H1 (cell line): Measurements from ENCODE around the gene UQCRFS1. TPM values are rescaled to one million over a fixed set of nuclear protein-coding genes. Genes with fewer than 3 reads are reported as not detected.

ENCODE experiments used
- KDM4A ChIP-seq: IDR thresholded peaks from one replicate; pipeline ENCODE4 v1.7.1; 2012; ENCODE audit warnings: low read depth, mild to moderate bottlenecking, moderate library complexity, low read length, inconsistent platforms; ENCODE audit not compliant: severe bottlenecking
- PHF8 ChIP-seq: fragments of 200-600 bp; sonication (generic); conservative IDR thresholded peaks from 2 replicates; pipeline ENCODE4 v1.7.1; 2012; ENCODE audit warnings: low read depth, mild to moderate bottlenecking, inconsistent platforms, low read length, moderate library complexity
- TCF12 ChIP-seq: IDR thresholded peaks from 2 replicates; pipeline ENCODE4 v1.6.1; 2011; ENCODE audit warnings: low read depth, mild to moderate bottlenecking, low read length
- polyA plus RNA-seq, 7 experiments: library from polyadenylated mRNA; depleted of rRNA in 3 of 7; stranded (reverse) in 5 of 7; unstranded in 2 of 7; fragments of >200 nt in 5 of 7; fragments of 200-250 nt in 2 of 7; gene quantifications; 1 replicate in 5 of 7; 2 replicates in 1 of 7; 4 replicates in 1 of 7; pipeline versions ENCODE4 v1.2.1 to v1.2.3, GENCODE V29; 2011 to 2013; ENCODE audit warnings: missing spikeins in 2 of 7, mixed read lengths in 2 of 7
- total RNA-seq: library from RNA; stranded (reverse); fragmentation: NEBNext Ultra II Directional; extraction: Animal tissue kit (Norgen Biotek cat#: 25700); gene quantifications from 2 replicates; pipeline ENCODE4 v1.2.1, GENCODE V29; 2021
- TF ChIP-seq, protein P1 (sequence below), 3 experiments: IDR thresholded peaks; 1 replicate in 2 of 3; 2 replicates in 1 of 3; pipeline versions ENCODE4 v1.5.1 to v1.6.1; 2011; ENCODE audit warnings: low read length in 3 of 3, mild to moderate bottlenecking in 3 of 3, inconsistent platforms in 2 of 3, low read depth in 1 of 3, moderate library complexity in 1 of 3; ENCODE audit not compliant: insufficient read depth in 1 of 3; ENCODE audit errors: control extremely low read depth in 1 of 3
- TF ChIP-seq, protein P2 (sequence below): IDR thresholded peaks from 2 replicates; pipeline ENCODE4 v1.6.1; 2011; ENCODE audit warnings: low read length, improper control_type of control experiment

UQCRFS1 gene
- total and polyA plus RNA-seq, 2 of the 8 experiments (the other 6 are each of a cell fraction or from before 2014, with no cell fraction given) = 52.4 to 59.1 TPM

DNA sequence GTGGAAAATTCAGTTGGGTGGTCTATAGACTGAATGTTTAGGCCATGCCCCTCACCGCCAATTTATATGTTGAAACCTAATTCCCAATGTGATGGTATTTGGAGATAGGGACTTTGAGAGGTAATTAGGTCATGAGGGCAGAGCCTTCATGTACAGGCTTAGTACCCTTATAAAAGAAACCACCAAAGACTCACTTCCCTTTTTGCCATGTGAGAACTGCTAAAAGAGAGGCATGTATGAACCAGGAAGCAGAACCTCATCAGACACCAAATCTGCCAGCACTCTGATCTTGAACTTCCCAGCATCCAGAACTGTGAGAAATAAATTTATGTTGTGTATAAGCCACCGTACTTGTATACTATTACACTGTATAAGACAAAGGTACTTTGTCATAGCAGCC is 40.6 kb downstream of the UQCRFS1 start (continued):
- no peak for TF ChIP-seq PHF8
- TF ChIP-seq, protein P1, sequence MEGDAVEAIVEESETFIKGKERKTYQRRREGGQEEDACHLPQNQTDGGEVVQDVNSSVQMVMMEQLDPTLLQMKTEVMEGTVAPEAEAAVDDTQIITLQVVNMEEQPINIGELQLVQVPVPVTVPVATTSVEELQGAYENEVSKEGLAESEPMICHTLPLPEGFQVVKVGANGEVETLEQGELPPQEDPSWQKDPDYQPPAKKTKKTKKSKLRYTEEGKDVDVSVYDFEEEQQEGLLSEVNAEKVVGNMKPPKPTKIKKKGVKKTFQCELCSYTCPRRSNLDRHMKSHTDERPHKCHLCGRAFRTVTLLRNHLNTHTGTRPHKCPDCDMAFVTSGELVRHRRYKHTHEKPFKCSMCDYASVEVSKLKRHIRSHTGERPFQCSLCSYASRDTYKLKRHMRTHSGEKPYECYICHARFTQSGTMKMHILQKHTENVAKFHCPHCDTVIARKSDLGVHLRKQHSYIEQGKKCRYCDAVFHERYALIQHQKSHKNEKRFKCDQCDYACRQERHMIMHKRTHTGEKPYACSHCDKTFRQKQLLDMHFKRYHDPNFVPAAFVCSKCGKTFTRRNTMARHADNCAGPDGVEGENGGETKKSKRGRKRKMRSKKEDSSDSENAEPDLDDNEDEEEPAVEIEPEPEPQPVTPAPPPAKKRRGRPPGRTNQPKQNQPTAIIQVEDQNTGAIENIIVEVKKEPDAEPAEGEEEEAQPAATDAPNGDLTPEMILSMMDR (IDR thresholded peaks at IDR 0.05; ENCODE audit: control extremely low read depth in 1 of 3, insufficient read depth in 1 of 3, low read depth in 1 of 3, low read length in 3 of 3) = no peak
- TF ChIP-seq, protein P2, sequence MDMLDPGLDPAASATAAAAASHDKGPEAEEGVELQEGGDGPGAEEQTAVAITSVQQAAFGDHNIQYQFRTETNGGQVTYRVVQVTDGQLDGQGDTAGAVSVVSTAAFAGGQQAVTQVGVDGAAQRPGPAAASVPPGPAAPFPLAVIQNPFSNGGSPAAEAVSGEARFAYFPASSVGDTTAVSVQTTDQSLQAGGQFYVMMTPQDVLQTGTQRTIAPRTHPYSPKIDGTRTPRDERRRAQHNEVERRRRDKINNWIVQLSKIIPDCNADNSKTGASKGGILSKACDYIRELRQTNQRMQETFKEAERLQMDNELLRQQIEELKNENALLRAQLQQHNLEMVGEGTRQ = no peak
- TF ChIP-seq KDM4A = no peak
- TF ChIP-seq TCF12 = no peak
- TF ChIP-seq, all 59 proteins: peak for 0
